Activated CD8-positive, alpha-beta memory T cell treated with anti-CD3 and anti-CD28 coated beads for 4 hours (primary cell): ENCODE data around the gene CTTN.
"Not testable (repeated sequence)": the region's sequence is repeated elsewhere in the genome, so short reads cannot be mapped to it uniquely, and the experiment has no call there.

Experiments
- DNase-seq, 2 donors: peaks; one replicate each; pipeline ENCODE4 v3.0.0-alpha.2; 2020; ENCODE audit warnings: low read depth in 2 of 2

CTTN gene

GRCh38 chr11:70381350-70381749, 17.0 kb upstream of the CTTN start:
- DNase-seq = no peak

GRCh38 chr11:70381872-70382861, 16.2 kb upstream of the CTTN start:
- no peak for DNase-seq

- no peak for DNase-seq
Observed at GRCh38 chr11:70383664-70384565, 14.4 kb upstream of the CTTN start.

DNA sequence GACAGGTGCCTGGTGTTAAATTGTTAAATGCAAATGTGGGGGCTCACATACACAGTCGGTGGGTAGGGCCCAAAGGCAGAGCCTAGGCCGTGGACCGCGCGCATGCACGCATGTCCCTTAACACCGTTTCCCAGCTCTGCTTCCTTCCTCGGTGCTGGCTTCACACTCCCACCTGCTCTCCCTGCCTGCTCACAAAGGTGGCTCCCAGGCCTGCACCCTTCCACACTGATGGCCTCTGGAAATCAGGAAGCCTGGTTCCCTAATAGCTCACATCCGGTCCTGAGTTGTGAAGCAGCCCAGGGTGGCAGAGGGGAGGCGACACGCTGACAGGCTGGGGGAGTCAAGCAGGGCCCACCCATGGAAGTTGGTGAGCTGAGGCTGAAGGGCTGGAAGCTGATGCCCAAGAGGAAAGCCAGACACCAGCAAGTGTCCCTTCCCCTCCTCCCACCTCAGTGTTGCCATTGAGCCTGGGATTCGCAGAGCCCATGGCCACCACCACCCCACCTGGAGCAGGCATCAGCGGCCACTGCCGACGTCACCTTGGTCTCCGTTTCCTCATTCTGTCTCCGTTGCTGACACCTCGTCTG, 13.7 kb upstream of the CTTN start:
- DNase-seq = no peak

DNA sequence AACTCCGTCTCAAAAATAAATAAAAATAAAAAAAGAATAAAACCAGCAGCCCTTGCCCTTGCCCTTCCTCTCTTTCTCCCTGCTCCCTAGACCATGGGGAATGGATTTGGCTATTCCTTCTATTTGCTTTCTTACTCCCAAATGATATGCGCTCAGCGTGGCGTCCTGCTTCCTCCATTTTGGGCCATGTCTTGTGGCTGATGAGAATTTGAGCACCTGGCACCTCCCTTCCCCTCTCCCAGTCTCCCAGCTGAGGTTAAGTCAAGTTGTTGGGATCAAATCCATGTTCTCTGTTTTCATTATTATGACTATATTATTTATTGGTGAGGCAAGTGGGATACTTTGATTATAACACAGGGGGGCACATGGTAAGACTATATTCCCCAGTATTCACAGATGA, 10.8 kb upstream of the CTTN start:
- DNase-seq = no peak

DNA sequence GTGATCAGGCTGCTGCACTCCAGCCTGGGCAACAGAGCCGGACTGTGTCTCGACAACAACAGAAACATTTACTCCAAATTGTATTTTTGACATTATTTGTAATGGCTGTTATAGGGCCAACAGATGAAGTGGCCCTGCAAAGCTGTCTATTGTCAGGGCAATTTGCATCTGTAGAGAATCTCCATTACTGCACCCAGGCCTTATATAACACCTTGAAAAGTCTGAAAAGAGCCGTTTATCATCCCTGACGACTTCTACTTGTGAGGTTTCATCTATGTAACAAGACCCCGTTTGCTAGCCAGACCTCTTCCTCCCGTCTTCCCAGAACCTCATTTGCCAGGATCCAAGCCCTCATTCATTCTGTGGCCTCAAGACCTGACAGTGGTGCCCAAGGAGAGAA, 9.1 kb upstream of the CTTN start:
- DNase-seq = no peak

DNA sequence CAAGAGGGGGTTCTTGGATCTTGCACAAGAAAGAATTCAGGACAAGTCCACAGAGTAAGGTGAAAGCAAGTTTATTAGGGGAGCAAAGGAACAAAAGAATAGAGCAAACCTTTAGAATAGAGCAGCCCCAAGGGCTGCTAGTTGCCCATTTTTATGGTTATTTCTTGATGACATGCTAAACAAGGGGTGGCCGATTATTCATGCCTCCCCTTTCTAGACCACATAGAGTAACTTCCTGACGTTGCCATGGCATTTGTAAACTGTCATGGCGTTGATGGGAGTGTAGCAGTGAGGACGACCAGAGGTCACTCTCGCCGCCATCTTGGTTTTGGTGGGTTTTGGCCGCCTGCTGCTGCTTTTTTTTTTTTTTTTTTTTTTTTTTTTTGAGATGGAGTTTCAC, 7.4 kb upstream of the CTTN start:
- DNase-seq = not testable (repeated sequence)

DNA sequence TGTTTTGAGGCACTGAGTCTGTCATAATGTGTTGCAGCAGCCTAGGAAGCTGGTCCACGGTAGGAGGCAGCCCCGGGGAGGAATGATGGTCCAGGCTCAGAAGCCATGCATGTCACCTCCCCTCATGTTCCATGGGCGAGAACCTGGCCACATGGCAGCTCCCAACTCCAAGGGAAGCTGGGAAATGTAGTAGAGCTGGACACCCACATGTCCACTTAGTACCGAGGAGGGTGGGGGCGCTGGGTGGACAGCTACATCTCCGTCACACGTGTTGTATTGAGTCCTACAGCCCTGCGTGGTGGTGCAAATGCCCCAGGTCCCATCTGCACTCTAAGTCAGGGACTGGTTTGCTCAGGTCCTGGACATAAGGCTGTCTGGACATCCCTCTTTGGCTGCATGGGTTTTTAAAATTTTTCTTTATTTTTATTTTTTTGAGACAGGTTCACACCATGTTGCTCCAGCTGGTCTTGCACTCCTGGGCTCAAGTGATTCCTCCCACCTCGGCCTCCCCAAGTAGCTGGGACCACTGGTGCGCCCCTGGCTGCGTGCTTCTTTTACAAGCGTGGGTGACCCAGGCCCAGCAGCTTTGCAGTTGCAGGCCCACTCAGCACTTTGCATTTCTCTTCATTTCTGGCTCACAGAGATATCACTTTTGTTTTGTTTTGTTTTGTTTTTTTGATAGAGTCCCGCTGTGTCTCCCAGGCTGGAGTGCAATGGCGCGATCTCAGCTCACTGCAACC, 3.9 kb upstream of the CTTN start:
- no peak for DNase-seq

GRCh38 chr11:70397336-70397982, 870 bp upstream of the CTTN start:
- no peak for DNase-seq

GRCh38 chr11:70398834-70399680, 728 bp downstream of the CTTN start:
- no peak for DNase-seq

- DNase-seq = no peak
Observed at GRCh38 chr11:70399681-70400112, 1.4 kb downstream of the CTTN start.

DNA sequence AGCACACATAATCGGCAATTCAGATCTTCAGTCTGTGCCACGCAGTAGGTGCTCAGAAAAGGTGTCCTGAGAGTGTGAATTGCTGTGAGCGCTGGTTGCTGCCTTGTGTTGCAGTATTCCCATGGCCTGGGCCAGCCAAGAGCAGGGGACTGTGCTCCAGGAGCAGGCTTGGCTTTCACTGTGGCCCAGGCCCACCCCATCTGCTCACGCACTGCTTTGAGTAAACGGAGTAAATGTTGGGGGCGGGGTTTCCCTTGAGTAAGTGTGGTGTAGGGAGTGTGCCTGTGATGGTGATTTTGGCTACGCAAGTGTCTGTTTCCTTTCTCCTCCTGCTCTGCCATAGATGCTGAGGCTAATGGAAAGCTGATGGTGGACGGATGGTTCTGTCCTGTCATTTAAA, 2.3 kb downstream of the CTTN start:
- no peak for DNase-seq

DNA sequence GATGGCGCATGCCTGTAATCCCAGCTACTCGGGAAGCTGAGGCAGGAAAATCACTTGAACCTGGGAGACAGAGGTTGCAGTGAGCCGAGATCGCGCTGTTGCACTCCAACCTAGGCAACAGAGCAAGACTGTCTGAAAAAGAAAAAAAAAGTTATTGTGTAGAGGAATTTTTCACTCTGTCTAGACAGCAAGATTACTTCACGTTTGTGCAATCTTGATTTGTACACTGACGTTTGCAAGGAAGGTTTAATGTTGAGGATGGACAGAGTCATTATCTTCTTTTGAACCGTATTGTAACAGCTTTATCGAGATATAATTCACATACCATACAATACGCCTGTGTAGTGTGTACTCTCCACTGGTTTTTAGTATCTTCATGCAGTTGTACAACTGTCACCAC, 3.7 kb downstream of the CTTN start:
- no peak for DNase-seq

DNA sequence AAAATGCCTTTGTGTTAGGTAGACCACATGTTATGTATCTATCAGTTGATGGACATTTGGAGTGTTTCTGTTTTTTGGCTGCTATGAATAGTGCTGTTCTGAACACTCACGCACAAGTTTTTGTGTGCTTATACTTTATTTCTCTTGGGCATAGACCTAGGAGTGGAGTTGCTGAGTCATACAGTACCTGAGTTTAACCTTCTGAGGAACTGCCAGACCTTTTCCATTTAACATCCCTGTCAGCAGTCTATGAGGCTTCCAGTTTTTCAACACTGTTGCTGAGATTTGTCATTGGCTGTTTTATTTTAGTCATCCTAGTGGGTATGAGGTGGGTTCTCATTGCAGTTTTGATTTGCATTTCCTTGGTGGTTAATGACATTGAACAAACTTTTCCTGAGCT, 4.4 kb downstream of the CTTN start:
- no peak for DNase-seq

GRCh38 chr11:70404244-70404643, 5.9 kb downstream of the CTTN start:
- no peak for DNase-seq

- no peak for DNase-seq
Observed at GRCh38 chr11:70405679-70406395, 7.5 kb downstream of the CTTN start.

DNA sequence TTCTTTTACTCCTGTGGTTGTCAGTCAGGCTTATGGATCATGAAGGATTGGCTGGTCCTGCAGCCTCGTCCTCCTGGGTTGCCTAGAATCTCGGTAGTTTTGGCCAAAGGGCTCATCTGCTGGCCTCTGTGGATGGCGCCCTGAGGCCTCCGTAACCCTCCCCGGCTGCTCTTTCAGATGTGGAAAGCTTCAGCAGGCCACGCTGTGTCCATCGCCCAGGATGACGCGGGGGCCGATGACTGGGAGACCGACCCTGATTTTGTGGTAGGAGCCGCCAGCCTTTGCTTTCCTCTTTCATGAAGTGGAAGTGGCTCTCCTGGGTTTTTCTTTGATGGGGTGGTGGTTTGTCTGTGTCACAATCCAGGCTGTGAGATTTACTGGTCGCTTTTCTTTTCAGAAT, 8.8 kb downstream of the CTTN start:
- no peak for DNase-seq

GRCh38 chr11:70407814-70408213, 9.5 kb downstream of the CTTN start:
- no peak for DNase-seq

DNA sequence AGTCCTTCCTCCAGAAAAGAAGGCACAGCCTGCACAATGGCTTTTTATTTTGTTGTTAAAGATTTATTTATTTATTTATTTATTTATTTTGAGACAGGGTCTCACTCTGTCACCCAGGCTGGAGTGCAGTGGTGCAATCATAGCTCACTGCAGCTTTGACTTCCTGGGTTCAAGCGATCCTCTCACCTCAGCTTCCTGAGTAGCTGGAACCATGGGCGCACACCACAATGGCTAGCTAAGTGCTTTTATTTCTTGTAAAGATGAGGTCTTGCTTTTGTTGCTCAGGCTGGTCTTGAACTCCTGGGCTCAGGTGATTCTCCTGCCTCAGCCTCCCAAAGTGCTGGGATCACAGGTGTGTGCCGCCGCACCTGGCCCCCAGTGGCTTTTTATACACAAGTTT, 10.0 kb downstream of the CTTN start:
- not testable (repeated sequence) for DNase-seq
